GM23338 (cell line): Measurements from ENCODE around the gene ARF3.

ENCODE experiments used
- CREB1 ChIP-seq: fragments of 250-450 bp; sonication (Bioruptor Pico); IDR thresholded peaks from 2 replicates; pipeline ENCODE4 v1.5.0; 2020; ENCODE audit warnings: low read depth, mild to moderate bottlenecking, moderate library complexity
- CTCF ChIP-seq, 2 experiments: fragments of 200-600 bp in 1 of 2; sonication (generic) in 1 of 2; conservative IDR thresholded peaks; 2 replicates each; pipeline versions ENCODE4 v1.5.1 to v1.6.1; 2016 to 2017; ENCODE audit warnings: antibody characterized with exemption in 2 of 2, low read depth in 2 of 2, mild to moderate bottlenecking in 2 of 2, moderate library complexity in 1 of 2
- ETS1 ChIP-seq: IDR thresholded peaks from 2 replicates; pipeline ENCODE4 v1.6.1; 2016; ENCODE audit warnings: antibody characterized with exemption
- EZH2 ChIP-seq: fragments of 200-600 bp; sonication (generic); IDR thresholded peaks from one replicate; pipeline ENCODE4 v1.8.0; 2017; ENCODE audit warnings: antibody characterized with exemption, mild to moderate bottlenecking, low read depth; ENCODE audit not compliant: unreplicated experiment
- EZH2phosphoT487 ChIP-seq: fragments of 200-600 bp; sonication (generic); IDR thresholded peaks from one replicate; pipeline ENCODE4 v1.8.1; 2018; ENCODE audit warnings: antibody characterized with exemption; ENCODE audit not compliant: unreplicated experiment
- JUNB ChIP-seq: IDR thresholded peaks from one replicate; pipeline ENCODE4 v1.6.1; 2016; ENCODE audit warnings: antibody characterized with exemption; ENCODE audit not compliant: unreplicated experiment
- POLR2AphosphoS5 ChIP-seq: IDR thresholded peaks from 2 replicates; pipeline ENCODE4 v1.6.1; 2016; ENCODE audit warnings: antibody characterized with exemption, low read depth
- REST ChIP-seq: IDR thresholded peaks from one replicate; pipeline ENCODE4 v1.6.1; 2018; ENCODE audit warnings: antibody characterized with exemption; ENCODE audit not compliant: unreplicated experiment
- STAT1 ChIP-seq: IDR thresholded peaks from one replicate; pipeline ENCODE4 v1.6.1; 2016; ENCODE audit warnings: antibody characterized with exemption; ENCODE audit not compliant: unreplicated experiment
- ZNF331 ChIP-seq: fragments of 250-450 bp; sonication (Bioruptor Pico); IDR thresholded peaks from 2 replicates; pipeline ENCODE4 v1.5.0; 2020; ENCODE audit warnings: low read depth, mild to moderate bottlenecking, moderate library complexity
- ZNF462 ChIP-seq: fragments of 250-450 bp; sonication (Bioruptor Pico); IDR thresholded peaks from 2 replicates; pipeline ENCODE4 v1.5.0; 2020; ENCODE audit warnings: mild to moderate bottlenecking, moderate library complexity

- no peak for TF ChIP-seq EZH2
- TF ChIP-seq CTCF (conservative IDR thresholded peaks at IDR 0.05; ENCODE audit: low read depth in 2 of 2): no peak
- TF ChIP-seq POLR2AphosphoS5: no peak
- TF ChIP-seq ETS1: no peak
- TF ChIP-seq REST: no peak
- no peak for TF ChIP-seq CREB1 (CRISPR knock-in tag)
- TF ChIP-seq JUNB: no peak
- TF ChIP-seq EZH2phosphoT487: no peak
- no peak for TF ChIP-seq ZNF331 (CRISPR knock-in tag)
- TF ChIP-seq STAT1: no peak
- TF ChIP-seq ZNF462 (CRISPR knock-in tag): no peak
Measured at GRCh38 chr12:48943221-48943620, 14.1 kb downstream of the ARF3 start.
